Colonic mucosa (tissue), 4 donors: ENCODE data around the gene TGFB1I1. TPM values are rescaled to one million over a fixed set of nuclear protein-coding genes. Genes with fewer than 3 reads are reported as not detected.

Experiments
- DNase-seq: peaks from one replicate; pipeline ENCODE4 v3.0.0-alpha.2; 2020
- H3K27ac ChIP-seq: fragments of 200-600 bp; one replicate; pipeline ENCODE4 v1.8.0; 2021
- H3K27me3 ChIP-seq: fragments of 200-600 bp; one replicate; pipeline ENCODE4 v1.8.0; 2021
- H3K36me3 ChIP-seq: fragments of 200-600 bp; one replicate; pipeline ENCODE4 v1.8.0; 2021
- H3K4me1 ChIP-seq: fragments of 200-600 bp; one replicate; pipeline ENCODE4 v1.8.0; 2021; ENCODE audit warnings: mild to moderate bottlenecking
- H3K4me3 ChIP-seq: fragments of 200-600 bp; one replicate; pipeline ENCODE4 v1.8.0; 2021
- H3K9ac ChIP-seq, 2 donors: one replicate each; pipeline ENCODE4 v1.7.0; 2013; ENCODE audit warnings: control low read depth in 2 of 2, low read depth in 2 of 2, low read length in 2 of 2
- H3K9me3 ChIP-seq: fragments of 200-600 bp; one replicate; pipeline ENCODE4 v1.8.0; 2021
- CTCF ChIP-seq: fragments of 200-600 bp; IDR thresholded peaks from one replicate; pipeline ENCODE4 v1.8.0; 2022; ENCODE audit warnings: antibody characterized with exemption, mild to moderate bottlenecking
- intact Hi-C: fragments of 100-400 bp; cut with DNase I; formaldehyde crosslinking; loops from one replicate; pipeline ENCODE4 v1.14.1; 2022
- total RNA-seq, 2 donors: library from RNA; stranded (reverse); fragmentation: NEBNext Ultra II Directional in 1 of 2; extraction: Animal tissue kit (Norgen Biotek cat#: 25700) in 1 of 2; gene quantifications; one replicate each; pipeline ENCODE4 v1.2.1, GENCODE V29; 2021
- donor health status: healthy.
- donor health status: DM: no; HTN: no; CAD: no.
- donor health status: DM: no; HTN: no; CAD: no.

Gene TGFB1I1
- 10 to 100 TPM; 10.9 to 34.2 TPM for total RNA-seq

DNA sequence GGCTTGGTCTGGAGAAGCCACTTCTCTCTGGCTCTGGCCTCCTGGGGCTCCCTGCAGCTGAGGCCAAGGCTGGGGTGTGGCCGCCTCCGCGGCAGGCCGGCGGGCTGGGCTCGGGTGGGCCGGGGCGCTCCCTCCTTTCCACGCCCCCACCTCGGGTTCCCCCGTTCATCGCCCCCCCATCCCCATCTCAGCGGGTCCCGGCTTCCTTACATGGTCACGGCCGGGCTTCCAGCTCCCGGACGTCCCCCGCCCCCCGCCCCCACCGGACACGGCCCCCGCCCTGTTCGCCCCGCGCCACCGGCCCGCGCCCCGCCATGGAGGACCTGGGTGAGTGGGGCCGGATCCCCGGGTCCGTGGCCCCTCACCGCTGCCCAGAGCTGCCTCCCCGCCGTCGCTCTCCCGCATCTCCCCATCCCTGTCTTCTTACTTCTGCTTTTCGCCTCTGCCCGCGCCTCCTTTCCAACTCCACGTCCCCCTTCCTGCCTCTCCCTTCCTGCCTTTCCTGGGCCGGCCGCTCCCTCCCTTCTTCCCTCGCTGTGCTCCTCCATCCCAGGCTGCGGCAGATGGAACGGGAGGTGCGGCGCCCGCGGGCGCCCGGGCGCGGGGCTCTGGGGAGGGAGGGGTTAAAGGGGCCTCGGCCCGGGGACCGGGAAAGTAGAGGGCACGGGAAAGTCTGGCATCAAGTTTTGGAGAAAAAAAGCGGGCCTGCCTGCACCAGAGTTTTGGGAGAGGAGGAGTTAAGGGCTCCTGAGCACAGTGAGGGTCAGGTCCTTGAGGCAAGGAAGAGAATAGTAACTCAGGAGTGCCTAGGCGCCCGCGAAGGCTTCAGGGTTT lies at the start of gene TGFB1I1:
TSS of gene TGFB1I1 (plus strand) at position 278 of the 834 bp plus-strand sequence. CDS start at position 315, 37 bp downstream.
- TF ChIP-seq CTCF: no peak
- Histone ChIP-seq H3K9me3 (no peaks in the 10 kb centered on the region), H3K4me3 (peak within 1 kb of the TSS; percentile 37), H3K4me1 (peaks cover 4% of the 10 kb centered on the region), H3K27me3 (no peaks in the 10 kb centered on the region), H3K9ac (peak within 1 kb of the TSS; percentile 59 to 68), H3K36me3 (no peaks in the 10 kb centered on the region), H3K27ac (peak within 1 kb of the TSS; percentile 85)
- DNase-seq: peak; percentile 60
- intact Hi-C loops: no loop called here

GRCh38 chr16:31423241-31423640 lies 48.7 kb upstream of the TGFB1I1 start:
- no peak for DNase-seq
- Histone ChIP-seq H3K27ac (no peak overlapping the region), H3K9ac (no peak overlapping the region), H3K4me1 (no peaks in the 10 kb centered on the region), H3K4me3 (no peak overlapping the region), H3K36me3 (no peaks in the 10 kb centered on the region), H3K9me3 (no peaks in the 10 kb centered on the region), H3K27me3 (no peaks in the 10 kb centered on the region)
- TF ChIP-seq CTCF: no peak
- intact Hi-C loops: no loop called here

- no peaks in the 10 kb centered on the region for H3K9me3 ChIP-seq
- intact Hi-C loops: no loop called here
- no peaks in the 10 kb centered on the region for H3K27me3 ChIP-seq
- no peaks in the 10 kb centered on the region for H3K4me1 ChIP-seq
- no peak for DNase-seq
- no peaks in the 10 kb centered on the region for H3K36me3 ChIP-seq
- H3K27ac ChIP-seq: no peak overlapping the region
- TF ChIP-seq CTCF: no peak
- no peak overlapping the region for H3K4me3 ChIP-seq
- H3K9ac ChIP-seq: no peak overlapping the region
These were observed 48.2 kb upstream of the TGFB1I1 start for GRCh38 chr16:31423801-31424200.

DNA sequence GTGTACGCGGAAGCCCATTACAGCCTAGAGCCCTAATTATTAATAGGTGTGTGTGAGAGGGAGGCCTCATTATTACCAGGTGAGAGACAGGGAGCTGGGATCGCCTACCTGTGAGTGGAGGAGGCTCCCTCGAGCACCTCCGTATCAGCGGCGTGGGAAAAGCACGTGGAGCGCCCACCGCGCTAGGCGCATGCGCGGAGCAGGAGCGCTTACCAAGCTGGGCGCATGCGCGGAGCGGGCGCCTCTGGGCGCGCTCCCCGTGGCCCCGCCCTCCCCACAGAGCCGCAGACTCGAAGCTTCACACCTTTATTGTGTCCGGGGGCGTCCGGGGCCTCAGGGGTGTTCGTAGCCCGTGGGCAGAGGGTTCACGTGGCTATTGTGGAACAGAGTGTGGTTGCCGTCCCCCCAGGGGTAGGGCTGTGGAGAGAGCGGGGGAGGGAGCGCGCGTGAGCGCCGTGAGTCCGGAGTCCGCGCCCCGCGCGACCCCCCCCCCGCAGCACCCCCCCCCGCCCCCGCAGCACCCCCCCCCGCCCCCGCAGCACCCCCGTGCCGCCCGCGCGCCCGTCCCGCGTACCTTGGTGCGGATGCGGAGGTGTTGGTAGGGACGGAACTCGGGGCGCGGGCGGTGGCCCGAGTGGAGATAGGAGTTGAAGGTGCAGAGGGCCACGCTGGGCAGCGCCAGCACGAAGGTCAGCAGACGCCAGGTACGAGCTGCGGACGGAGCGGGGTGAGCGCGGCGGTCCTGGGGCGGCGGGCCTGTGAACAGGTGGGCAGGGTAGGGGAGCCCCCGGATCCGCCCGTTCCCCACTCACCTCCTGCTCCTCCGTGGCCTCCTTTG lies 44.3 kb upstream of the TGFB1I1 start:
- no peak overlapping the region for H3K9ac ChIP-seq
- peak; percentile 47 for DNase-seq
- no peaks in the 10 kb centered on the region for H3K27me3 ChIP-seq
- H3K27ac ChIP-seq: no peak overlapping the region
- H3K9me3 ChIP-seq: no peaks in the 10 kb centered on the region
- H3K4me1 ChIP-seq: no peaks in the 10 kb centered on the region
- peak overlapping the region; percentile 27 for H3K4me3 ChIP-seq
- no peaks in the 10 kb centered on the region for H3K36me3 ChIP-seq
- no peak for TF ChIP-seq CTCF
- intact Hi-C loops: no loop called here

DNA sequence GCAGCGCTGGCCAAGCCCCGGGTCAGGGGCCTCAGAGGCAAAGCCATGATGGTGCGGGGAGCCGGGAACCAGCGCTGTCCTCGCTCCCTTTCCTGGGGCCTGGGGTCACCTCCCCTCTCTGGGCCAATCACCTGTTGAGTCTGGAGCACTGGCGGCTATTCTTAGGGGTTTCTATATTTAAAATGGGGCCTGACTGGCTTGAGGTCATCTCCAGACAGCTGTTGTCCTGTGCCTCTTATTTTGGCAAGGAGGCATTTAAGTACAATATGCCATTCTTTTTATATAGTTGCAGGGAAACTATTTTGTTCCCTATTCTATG lies 43.7 kb upstream of the TGFB1I1 start, which contains the start of gene COX6A2:
TSS of gene COX6A2 (minus strand) at position 82 of the 319 bp plus-strand sequence. CDS start at position 47, 35 bp downstream.
- DNase-seq: no peak
- peak within 1 kb of the TSS; percentile 27 for H3K4me3 ChIP-seq
- no peaks in the 10 kb centered on the region for H3K36me3 ChIP-seq
- no peaks in the 10 kb centered on the region for H3K27me3 ChIP-seq
- intact Hi-C loops: no loop called here
- H3K9ac ChIP-seq: no peak within 1 kb of the TSS
- no peaks in the 10 kb centered on the region for H3K4me1 ChIP-seq
- TF ChIP-seq CTCF: no peak
- no peak within 1 kb of the TSS for H3K27ac ChIP-seq
- no peaks in the 10 kb centered on the region for H3K9me3 ChIP-seq
